Tibial artery (tissue), 4 donors: ENCODE data around the gene GNG7.
"Not testable (repeated sequence)": the region's sequence is repeated elsewhere in the genome, so short reads cannot be mapped to it uniquely, and the experiment has no call there.

Experiments used
- DNase-seq, 2 donors: peaks; one replicate each; pipeline ENCODE4 v3.0.0-alpha.2; 2019
- H3K27ac ChIP-seq, 2 donors: fragments of 200-600 bp; sonication (generic) in 1 of 2; 1 replicate in 1 of 2; 2 replicates in 1 of 2; pipeline ENCODE4 v1.5.1; 2018 to 2019; ENCODE audit warnings: mild to moderate bottlenecking in 1 of 2
- H3K27me3 ChIP-seq, 2 donors: fragments of 200-600 bp; sonication (generic) in 1 of 2; one replicate each; pipeline versions ENCODE4 v1.5.1 to v1.6.0; 2016 to 2019
- H3K36me3 ChIP-seq, 3 donors: fragments of 200-600 bp; sonication (generic) in 2 of 3; one replicate each; pipeline ENCODE4 v1.5.1; 2016 to 2019; ENCODE audit warnings: mild to moderate bottlenecking in 2 of 3
- H3K4me1 ChIP-seq, 4 donors: fragments of 200-600 bp; sonication (generic) in 2 of 4; 1 replicate in 3 of 4; 2 replicates in 1 of 4; pipeline ENCODE4 v1.5.1; 2016 to 2019
- H3K4me3 ChIP-seq, 2 donors: fragments of 200-600 bp; sonication (generic) in 1 of 2; 1 replicate in 1 of 2; 2 replicates in 1 of 2; pipeline ENCODE4 v1.5.1; 2018 to 2019; ENCODE audit warnings: mild to moderate bottlenecking in 2 of 2
- H3K9me3 ChIP-seq, 3 donors: fragments of 200-600 bp; sonication (generic) in 1 of 3; one replicate each; pipeline ENCODE4 v1.5.1; 2016 to 2019
- CTCF ChIP-seq, 2 experiments: fragments of 200-600 bp in 1 of 2; fragments of 450-650 bp in 1 of 2; IDR thresholded peaks; one replicate each; pipeline ENCODE4 v1.5.1; 2017 to 2019; ENCODE audit warnings: antibody characterized with exemption in 2 of 2, mild to moderate bottlenecking in 1 of 2, moderate library complexity in 1 of 2
- intact Hi-C: fragments of 100-400 bp; cut with DNase I; formaldehyde crosslinking; loops from one replicate; pipeline ENCODE4 v1.15.0; 2023; ENCODE audit warnings: low total_unique reads

Gene GNG7

GRCh38 chr19:2627319-2627829 is 75.1 kb downstream of the GNG7 start:
- Histone ChIP-seq H3K27me3 (peaks cover 0 to 10% of the 10 kb centered on the region in 2 donors), H3K9me3 (peaks cover 0 to 6% (median 3%) of the 10 kb centered on the region in 3 donors), H3K4me1 (peaks cover 0 to 35% (median 18%) of the 10 kb centered on the region in 4 donors), H3K4me3 (no peak overlapping the region), H3K36me3 (no peaks in the 10 kb centered on the region), H3K27ac (peak overlapping the region; percentile 70 to 89)
- peak; percentile 93 to 96 for DNase-seq
- intact Hi-C loops: no loop called here
- no peak for TF ChIP-seq CTCF (IDR thresholded peaks at IDR 0.05)

- Histone ChIP-seq H3K9me3 (peaks cover 0 to 2% (median under 1%) of the 10 kb centered on the region in 3 donors), H3K27ac (peak overlapping the region; percentile 16 to 30), H3K36me3 (no peaks in the 10 kb centered on the region), H3K27me3 (peaks cover 0 to 22% of the 10 kb centered on the region in 2 donors), H3K4me3 (no peak overlapping the region), H3K4me1 (peaks cover 0 to 35% (median 18%) of the 10 kb centered on the region in 4 donors)
- intact Hi-C loops: no loop called here
- TF ChIP-seq CTCF (IDR thresholded peaks at IDR 0.05): no peak
- DNase-seq: peak; percentile 69 to 83
Observed at GRCh38 chr19:2625434-2625833, 77.1 kb downstream of the GNG7 start.

GRCh38 chr19:2624537-2625091 is 77.9 kb downstream of the GNG7 start:
- H3K4me3 ChIP-seq: no peak overlapping the region
- peaks cover 0 to 34% (median 18%) of the 10 kb centered on the region in 4 donors for H3K4me1 ChIP-seq
- no peak for DNase-seq
- intact Hi-C loops: no loop called here
- peaks cover 0 to 30% of the 10 kb centered on the region in 2 donors for H3K27me3 ChIP-seq
- no peak for TF ChIP-seq CTCF (IDR thresholded peaks at IDR 0.05)
- H3K9me3 ChIP-seq: no peaks in the 10 kb centered on the region
- H3K36me3 ChIP-seq: no peaks in the 10 kb centered on the region
- H3K27ac ChIP-seq: peak overlapping the region; percentile 16 to 30

GRCh38 chr19:2623798-2624197 is 78.7 kb downstream of the GNG7 start:
- Histone ChIP-seq H3K27me3 (peaks cover 0 to 35% of the 10 kb centered on the region in 2 donors), H3K4me3 (no peak overlapping the region), H3K9me3 (no peaks in the 10 kb centered on the region), H3K27ac (no peak overlapping the region), H3K36me3 (no peaks in the 10 kb centered on the region), H3K4me1 (peaks cover 0 to 28% (median 18%) of the 10 kb centered on the region in 4 donors)
- TF ChIP-seq CTCF (IDR thresholded peaks at IDR 0.05): no peak
- intact Hi-C loops: no loop called here
- DNase-seq: no peak

- DNase-seq, intact Hi-C loops, H3K36me3 ChIP-seq, H3K9me3 ChIP-seq, H3K4me3 ChIP-seq, H3K27ac ChIP-seq: not testable (repeated sequence)
- peaks cover 0 to 21% (median 12%) of the 10 kb centered on the region in 4 donors for H3K4me1 ChIP-seq
- H3K27me3 ChIP-seq: peaks cover 0 to 38% of the 10 kb centered on the region in 2 donors
Observed at GRCh38 chr19:2622371-2622961, 80.0 kb downstream of the GNG7 start.

GRCh38 chr19:2619076-2619475 is 83.4 kb downstream of the GNG7 start:
- no peak for TF ChIP-seq CTCF (IDR thresholded peaks at IDR 0.05)
- Histone ChIP-seq H3K4me3 (no peak overlapping the region), H3K9me3 (no peaks in the 10 kb centered on the region), H3K4me1 (peaks cover 0 to 7% (median under 1%) of the 10 kb centered on the region in 4 donors), H3K27ac (no peak overlapping the region), H3K36me3 (no peaks in the 10 kb centered on the region), H3K27me3 (peaks cover 0 to 55% of the 10 kb centered on the region in 2 donors)
- intact Hi-C loops: no loop called here
- DNase-seq: no peak
